ENCODE results near the gene ZNF827. TPM values are rescaled to one million over a fixed set of nuclear protein-coding genes. Genes with fewer than 3 reads are reported as not detected.

The ZNF827 gene
- total RNA-seq, 1 experiment from 2014 or later: 6.3 TPM

DNA sequence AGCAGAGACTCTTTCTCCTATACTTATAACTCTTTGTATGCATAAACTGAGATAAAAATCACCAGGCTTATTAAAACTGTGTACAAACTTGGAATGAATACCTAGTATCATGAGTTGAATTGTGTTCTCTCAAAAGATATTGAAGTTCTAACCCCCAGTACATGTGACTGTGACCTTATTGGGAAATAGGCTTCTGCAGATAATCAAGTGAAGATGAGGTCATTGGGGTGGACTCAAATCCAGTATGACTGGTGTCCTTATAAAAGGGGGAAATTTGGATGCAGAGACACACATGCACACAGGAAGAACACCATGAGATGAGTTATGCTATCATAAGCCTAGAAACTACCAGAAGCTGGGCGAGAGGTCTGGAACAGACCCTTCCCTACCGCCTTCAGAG is 26.2 kb downstream of the ZNF827 start:
- intact Hi-C loops (cut with micrococcal nuclease; ENCODE audit: unreplicated experiment): no loop called here

DNA sequence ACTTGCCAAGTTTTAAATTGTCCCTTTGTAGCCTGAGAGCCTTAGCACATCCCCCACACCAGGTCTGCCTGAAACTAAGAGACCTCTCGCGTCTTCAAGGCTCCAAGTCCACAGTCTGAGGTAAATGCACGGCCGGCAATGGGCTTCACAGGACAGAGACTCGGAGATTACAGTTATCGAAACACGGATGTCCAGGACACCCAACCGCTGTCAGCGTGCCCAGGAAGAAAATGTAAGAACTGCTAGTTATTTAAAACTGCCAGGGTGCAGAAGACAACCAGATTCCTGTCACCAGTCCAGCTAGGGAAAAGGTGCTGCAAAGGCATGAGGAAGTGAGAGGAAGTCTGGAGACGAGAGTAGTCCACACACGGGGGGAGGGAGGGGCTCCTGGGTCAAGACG is 28.9 kb downstream of the ZNF827 start:
- no TSS peak for BruUV-seq (replicated peaks)
- in situ Hi-C loops (cut with HindIII; ENCODE audit: low pct_unique_long_range_greater_than_20kb, low sequenced_read_pairs): no loop called here
- Histone ChIP-seq H3K27me3 (ENCODE audit: control insufficient read depth, insufficient read depth, low read length) (no peaks in the 10 kb centered on the region), H3K9me3 (ENCODE audit: control insufficient read depth, insufficient read depth, low read depth, low read length) (no peaks in the 10 kb centered on the region), H3K36me3 (ENCODE audit: control insufficient read depth, insufficient read depth, low read length) (no peaks in the 10 kb centered on the region), H3K4me1 (ENCODE audit: control insufficient read depth, insufficient read depth, low read length) (0 out of 2 replicates have a peak, but pooled peaks cover 2% of the 10 kb centered on the region), H3K27ac (ENCODE audit: low read length) (peak overlapping the region; percentile 68; the same call in 1 of the 2 replicates), H3K4me3 (ENCODE audit: low read depth in 2 of 2, low read length in 2 of 2) (peak overlapping the region; percentile 33 to 45)
- intact Hi-C loops (cut with micrococcal nuclease; ENCODE audit: unreplicated experiment): no loop called here
- TF ChIP-seq TCF7L2 (IDR thresholded peaks at IDR 0.05; ENCODE audit: low read depth, low read length) (no peak), SIN3A (IDR thresholded peaks at IDR 0.05; ENCODE audit: borderline replicate concordance, insufficient read depth, low read depth, low read length) (no peak), POLR2AphosphoS5 (IDR thresholded peaks at IDR 0.05; ENCODE audit: low read depth, low read length) (no peak), CTCF (IDR thresholded peaks at IDR 0.05) (no peak)
- TF ChIP-seq, protein P1, sequence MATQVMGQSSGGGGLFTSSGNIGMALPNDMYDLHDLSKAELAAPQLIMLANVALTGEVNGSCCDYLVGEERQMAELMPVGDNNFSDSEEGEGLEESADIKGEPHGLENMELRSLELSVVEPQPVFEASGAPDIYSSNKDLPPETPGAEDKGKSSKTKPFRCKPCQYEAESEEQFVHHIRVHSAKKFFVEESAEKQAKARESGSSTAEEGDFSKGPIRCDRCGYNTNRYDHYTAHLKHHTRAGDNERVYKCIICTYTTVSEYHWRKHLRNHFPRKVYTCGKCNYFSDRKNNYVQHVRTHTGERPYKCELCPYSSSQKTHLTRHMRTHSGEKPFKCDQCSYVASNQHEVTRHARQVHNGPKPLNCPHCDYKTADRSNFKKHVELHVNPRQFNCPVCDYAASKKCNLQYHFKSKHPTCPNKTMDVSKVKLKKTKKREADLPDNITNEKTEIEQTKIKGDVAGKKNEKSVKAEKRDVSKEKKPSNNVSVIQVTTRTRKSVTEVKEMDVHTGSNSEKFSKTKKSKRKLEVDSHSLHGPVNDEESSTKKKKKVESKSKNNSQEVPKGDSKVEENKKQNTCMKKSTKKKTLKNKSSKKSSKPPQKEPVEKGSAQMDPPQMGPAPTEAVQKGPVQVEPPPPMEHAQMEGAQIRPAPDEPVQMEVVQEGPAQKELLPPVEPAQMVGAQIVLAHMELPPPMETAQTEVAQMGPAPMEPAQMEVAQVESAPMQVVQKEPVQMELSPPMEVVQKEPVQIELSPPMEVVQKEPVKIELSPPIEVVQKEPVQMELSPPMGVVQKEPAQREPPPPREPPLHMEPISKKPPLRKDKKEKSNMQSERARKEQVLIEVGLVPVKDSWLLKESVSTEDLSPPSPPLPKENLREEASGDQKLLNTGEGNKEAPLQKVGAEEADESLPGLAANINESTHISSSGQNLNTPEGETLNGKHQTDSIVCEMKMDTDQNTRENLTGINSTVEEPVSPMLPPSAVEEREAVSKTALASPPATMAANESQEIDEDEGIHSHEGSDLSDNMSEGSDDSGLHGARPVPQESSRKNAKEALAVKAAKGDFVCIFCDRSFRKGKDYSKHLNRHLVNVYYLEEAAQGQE (IDR thresholded peaks at IDR 0.05; ENCODE audit: insufficient read depth in 1 of 2, low read depth in 2 of 2, low read length in 1 of 2): no peak
- ChIA-PET CTCF (no interaction called here), POLR2A (interaction anchor here (0.6 kb wide), 1 partner anchor 45 kb away, joined by 4 read pairs; no protein-coding TSS in a partner anchor)
- DNase-seq (ENCODE audit: low read depth, low spot score) (no peak), ATAC-seq (peak; percentile 69)

More for the DNA sequence above, 26.2 kb downstream of the ZNF827 start:
- Histone ChIP-seq H3K4me3 (ENCODE audit: low read depth in 2 of 2, low read length in 2 of 2) (no peak overlapping the region), H3K27ac (ENCODE audit: low read length) (no peak overlapping the region), H3K9me3 (ENCODE audit: control insufficient read depth, insufficient read depth, low read depth, low read length) (no peaks in the 10 kb centered on the region), H3K27me3 (ENCODE audit: control insufficient read depth, insufficient read depth, low read length) (no peaks in the 10 kb centered on the region), H3K4me1 (ENCODE audit: control insufficient read depth, insufficient read depth, low read length) (0 out of 2 replicates have a peak, but pooled peaks cover 2% of the 10 kb centered on the region), H3K36me3 (ENCODE audit: control insufficient read depth, insufficient read depth, low read length) (no peaks in the 10 kb centered on the region)
- POLR2A ChIA-PET: no interaction called here
- no TSS peak for BruUV-seq (replicated peaks)
- in situ Hi-C loops (cut with HindIII; ENCODE audit: low pct_unique_long_range_greater_than_20kb, low sequenced_read_pairs): no loop called here
- CTCF ChIA-PET: no interaction called here
- no peak for TF ChIP-seq CTCF (IDR thresholded peaks at IDR 0.05)
- no peak for TF ChIP-seq SIN3A (IDR thresholded peaks at IDR 0.05; ENCODE audit: borderline replicate concordance, insufficient read depth, low read depth, low read length)
- TF ChIP-seq, protein P1 (IDR thresholded peaks at IDR 0.05; ENCODE audit: insufficient read depth in 1 of 2, low read depth in 2 of 2, low read length in 1 of 2): no peak
- no peak for TF ChIP-seq POLR2AphosphoS5 (IDR thresholded peaks at IDR 0.05; ENCODE audit: low read depth, low read length)
- TF ChIP-seq TCF7L2 (IDR thresholded peaks at IDR 0.05; ENCODE audit: low read depth, low read length): no peak
- DNase-seq (ENCODE audit: low read depth, low spot score) (no peak), ATAC-seq (no peak)
